MM.1S (cell line): ENCODE measurements around the gene NFATC3.
"Not testable (repeated sequence)": the region's sequence is repeated elsewhere in the genome, so short reads cannot be mapped to it uniquely, and the experiment has no call there.

ENCODE experiments used
- DNase-seq: peaks from one replicate; pipeline ENCODE4 v3.0.0-alpha.2; 2015
- H2AFZ ChIP-seq: fragments of 300-600 bp; sonication (generic); 2 replicates; pipeline ENCODE4 v1.6.0; 2016; ENCODE audit warnings: antibody characterized with exemption, low read length
- H3F3A ChIP-seq: fragments of 300-600 bp; sonication (generic); 2 replicates; pipeline ENCODE4 v1.6.1; 2016; ENCODE audit warnings: mild to moderate bottlenecking, antibody characterized with exemption, low read length, moderate library complexity, mixed read lengths; ENCODE audit not compliant: insufficient read depth
- H3K27ac ChIP-seq: fragments of 300-600 bp; sonication (generic); 2 replicates; pipeline ENCODE4 v1.5.1; 2016; ENCODE audit warnings: mild to moderate bottlenecking, low read length
- H3K27me3 ChIP-seq: fragments of 300-600 bp; sonication (generic); replicated peaks from 2 replicates; pipeline ENCODE4 v1.6.0; 2016; ENCODE audit warnings: low read length; ENCODE audit not compliant: insufficient read depth
- H3K36me3 ChIP-seq: fragments of 300-600 bp; sonication (generic); replicated peaks from 2 replicates; pipeline ENCODE4 v1.6.1; 2016; ENCODE audit warnings: mild to moderate bottlenecking, low read length, mixed read lengths; ENCODE audit not compliant: insufficient read depth
- H3K4me1 ChIP-seq: fragments of 300-600 bp; sonication (generic); 2 replicates; pipeline ENCODE4 v1.6.1; 2016; ENCODE audit warnings: low read length, mixed read lengths
- H3K4me2 ChIP-seq: fragments of 300-600 bp; sonication (generic); 2 replicates; pipeline ENCODE4 v1.6.0; 2016; ENCODE audit warnings: low read depth, low read length
- H3K4me3 ChIP-seq: fragments of 300-600 bp; sonication (generic); 2 replicates; pipeline ENCODE4 v1.5.1; 2016; ENCODE audit warnings: low read length, mixed read lengths
- H3K79me2 ChIP-seq: fragments of 300-600 bp; sonication (generic); 2 replicates; pipeline ENCODE4 v1.6.1; 2016; ENCODE audit warnings: mixed run types, low read length, mixed read lengths
- H3K9ac ChIP-seq: fragments of 300-600 bp; sonication (generic); 2 replicates; pipeline ENCODE4 v1.6.1; 2016; ENCODE audit warnings: low read length, mixed read lengths
- H3K9me2 ChIP-seq: fragments of 300-600 bp; sonication (generic); replicated peaks from 2 replicates; pipeline ENCODE4 v1.6.1; 2016; ENCODE audit warnings: mild to moderate bottlenecking, low read length, mixed read lengths; ENCODE audit not compliant: insufficient read depth
- H3K9me3 ChIP-seq: fragments of 300-600 bp; sonication (generic); replicated peaks from 2 replicates; pipeline ENCODE4 v1.6.1; 2016; ENCODE audit warnings: mild to moderate bottlenecking, low read length, mixed read lengths; ENCODE audit not compliant: insufficient read depth
- H4K20me1 ChIP-seq: fragments of 300-600 bp; sonication (generic); 2 replicates; pipeline ENCODE4 v1.6.1; 2016; ENCODE audit warnings: mild to moderate bottlenecking, low read length, moderate library complexity, mixed read lengths; ENCODE audit not compliant: insufficient read depth
- CTCF ChIP-seq: fragments of 300-600 bp; sonication (generic); IDR thresholded peaks from 2 replicates; pipeline ENCODE4 v1.5.1; 2016; ENCODE audit warnings: antibody characterized with exemption, low read length, mixed read lengths
- EZH2 ChIP-seq: fragments of 300-600 bp; sonication (generic); optimal IDR thresholded peaks from 2 replicates; pipeline ENCODE3; 2017; ENCODE audit warnings: low read depth, mild to moderate bottlenecking, antibody characterized with exemption, low read length, mixed read lengths
- EZH2phosphoT487 ChIP-seq: fragments of 300-600 bp; sonication (generic); IDR thresholded peaks from 2 replicates; pipeline ENCODE4 v1.6.1; 2018; ENCODE audit warnings: antibody characterized with exemption, low read length

Gene NFATC3

GRCh38 chr16:68105611-68106010 is 20.4 kb downstream of the NFATC3 start:
- Histone ChIP-seq H4K20me1 (no peaks in the 10 kb centered on the region), H3K4me3 (no peak overlapping the region), H2AFZ (no peak overlapping the region), H3K4me2 (no peak overlapping the region), H3K27me3 (no peaks in the 10 kb centered on the region), H3F3A (no peaks in the 10 kb centered on the region), H3K36me3 (no peaks in the 10 kb centered on the region), H3K9me2 (no peaks in the 10 kb centered on the region), H3K79me2 (peaks cover 95% of the 10 kb centered on the region), H3K27ac (no peak overlapping the region), H3K9ac (no peak overlapping the region), H3K9me3 (no peaks in the 10 kb centered on the region), H3K4me1 (no peaks in the 10 kb centered on the region)
- no peak for DNase-seq
- TF ChIP-seq EZH2phosphoT487 (no peak), CTCF (no peak), EZH2 (no peak)

- not testable (repeated sequence) for H3K27ac ChIP-seq, H3K9me2 ChIP-seq, H3K9ac ChIP-seq, DNase-seq, H3K4me1 ChIP-seq, H3F3A ChIP-seq, H3K4me3 ChIP-seq, H3K9me3 ChIP-seq, H4K20me1 ChIP-seq, H3K4me2 ChIP-seq, H3K36me3 ChIP-seq, H2AFZ ChIP-seq, H3K27me3 ChIP-seq
- peaks cover 95% of the 10 kb centered on the region for H3K79me2 ChIP-seq
These were observed 22.2 kb downstream of the NFATC3 start for GRCh38 chr16:68107230-68107928.

GRCh38 chr16:68109156-68109555 is 24.0 kb downstream of the NFATC3 start:
- not testable (repeated sequence) for H3F3A ChIP-seq, H3K27ac ChIP-seq, DNase-seq, H3K9ac ChIP-seq, H3K36me3 ChIP-seq, H3K27me3 ChIP-seq, H3K9me2 ChIP-seq, H3K4me3 ChIP-seq, H3K9me3 ChIP-seq, H3K4me1 ChIP-seq, H4K20me1 ChIP-seq, H3K4me2 ChIP-seq, H2AFZ ChIP-seq
- peaks cover 96% of the 10 kb centered on the region for H3K79me2 ChIP-seq

GRCh38 chr16:68110611-68111010 is 25.4 kb downstream of the NFATC3 start:
- not testable (repeated sequence) for H2AFZ ChIP-seq, DNase-seq, H3K27me3 ChIP-seq, H4K20me1 ChIP-seq, H3K27ac ChIP-seq, H3K9me3 ChIP-seq, H3K36me3 ChIP-seq, H3K9ac ChIP-seq, H3K9me2 ChIP-seq, H3K4me2 ChIP-seq, H3F3A ChIP-seq, H3K4me3 ChIP-seq, H3K4me1 ChIP-seq
- peaks cover 96% of the 10 kb centered on the region for H3K79me2 ChIP-seq

GRCh38 chr16:68111379-68111778 is 26.2 kb downstream of the NFATC3 start:
- Histone ChIP-seq H3K9me2 (no peaks in the 10 kb centered on the region), H3F3A (no peaks in the 10 kb centered on the region), H3K79me2 (peaks cover 96% of the 10 kb centered on the region), H3K27me3 (no peaks in the 10 kb centered on the region), H2AFZ (no peak overlapping the region), H3K9ac (no peak overlapping the region), H3K4me1 (no peaks in the 10 kb centered on the region), H3K4me2 (no peak overlapping the region), H3K27ac (no peak overlapping the region), H3K4me3 (no peak overlapping the region), H4K20me1 (no peaks in the 10 kb centered on the region), H3K36me3 (no peaks in the 10 kb centered on the region), H3K9me3 (no peaks in the 10 kb centered on the region)
- TF ChIP-seq EZH2 (no peak), CTCF (no peak), EZH2phosphoT487 (no peak)
- no peak for DNase-seq
